WTC11 (cell line): ENCODE results near the gene HHIP. TPM values are rescaled to one million over a fixed set of nuclear protein-coding genes. Genes with fewer than 3 reads are reported as not detected.
A peak's percentile ranks its signal among the peaks of the same experiment; 100 is the strongest.

ENCODE experiments used
- ATAC-seq: fragments of 200-7000 bp; cut with Tn5 transposase; 2 replicates; pipeline ENCODE4 v1.10.0; 2021; ENCODE audit warnings: mild to moderate bottlenecking, moderate library complexity
- CTCF ChIA-PET: fragments of 300-600 bp; sonication (Branson Sonifier 250); formaldehyde crosslinking; loops from one replicate; lab custom pipeline; 2021; ENCODE audit warnings: antibody characterized with exemption; lab: Charles Lee
- POLR2A ChIA-PET: fragments of 350-600 bp; sonication (Branson Sonifier 250); formaldehyde crosslinking; loops from one replicate; lab custom pipeline; 2021; ENCODE audit warnings: antibody characterized with exemption; lab: Charles Lee
- DNase-seq: peaks from one replicate; pipeline ENCODE4 v3.0.0; 2021; ENCODE audit warnings: low spot score
- H3K27ac Mint-ChIP-seq: 2 replicates; pipeline ENCODE4 v1.8.0; 2021; ENCODE audit warnings: mixed read lengths
- H3K27me3 Mint-ChIP-seq: 2 replicates; pipeline ENCODE4 v1.8.0; 2021; ENCODE audit warnings: low read depth, mild to moderate bottlenecking, moderate library complexity, mixed read lengths
- H3K36me3 Mint-ChIP-seq: 2 replicates; pipeline ENCODE4 v1.8.0; 2021; ENCODE audit warnings: mixed read lengths
- H3K4me1 Mint-ChIP-seq: 2 replicates; pipeline ENCODE4 v1.8.0; 2022; ENCODE audit warnings: mixed read lengths
- H3K4me3 Mint-ChIP-seq: 2 replicates; pipeline ENCODE4 v1.8.0; 2021; ENCODE audit warnings: mild to moderate bottlenecking, moderate library complexity, mixed read lengths
- H3K9me3 Mint-ChIP-seq: 2 replicates; pipeline ENCODE4 v1.8.0; 2021; ENCODE audit warnings: mixed read lengths
- ARID4B ChIP-seq: sonication (generic); formaldehyde crosslinking; IDR thresholded peaks from 2 replicates; pipeline ENCODE4 v1.8.0; 2023; ENCODE audit warnings: missing genetic modification reagents, mild to moderate bottlenecking, borderline replicate concordance
- ELF4 ChIP-seq: sonication (generic); formaldehyde crosslinking; IDR thresholded peaks from 2 replicates; pipeline ENCODE4 v1.8.1; 2022; ENCODE audit warnings: low read depth, mild to moderate bottlenecking, moderate library complexity, missing genetic modification reagents
- ERG ChIP-seq: fragments of 250-450 bp; sonication (Bioruptor Pico); IDR thresholded peaks from 2 replicates; pipeline ENCODE4 v1.8.0; 2021; ENCODE audit warnings: mild to moderate bottlenecking
- FOXP1 ChIP-seq: sonication (generic); formaldehyde crosslinking; IDR thresholded peaks from 2 replicates; pipeline ENCODE4 v1.8.0; 2022; ENCODE audit warnings: missing genetic modification reagents, mild to moderate bottlenecking, moderate library complexity, borderline replicate concordance
- NR3C1 ChIP-seq: sonication (generic); formaldehyde crosslinking; conservative IDR thresholded peaks from 2 replicates; pipeline ENCODE4 v1.8.1; 2023; ENCODE audit warnings: low read depth, mild to moderate bottlenecking, missing genetic modification reagents
- RORB ChIP-seq: fragments of 250-450 bp; sonication (Bioruptor Pico); IDR thresholded peaks from 2 replicates; pipeline ENCODE4 v1.9.0; 2021; ENCODE audit warnings: mild to moderate bottlenecking
- SMAD3 ChIP-seq: sonication (generic); formaldehyde crosslinking; IDR thresholded peaks from 2 replicates; pipeline ENCODE4 v1.8.0; 2022; ENCODE audit warnings: missing genetic modification reagents, mild to moderate bottlenecking, borderline replicate concordance
- total RNA-seq: library from RNA; stranded (reverse); gene quantifications from 3 replicates; pipeline ENCODE4 v1.2.3, GENCODE V29; 2021
- TF ChIP-seq, protein P1 (sequence below): sonication (generic); formaldehyde crosslinking; IDR thresholded peaks from 2 replicates; pipeline ENCODE4 v1.8.1; 2023; ENCODE audit warnings: mild to moderate bottlenecking, missing genetic modification reagents, moderate library complexity
- TF ChIP-seq, protein P2 (sequence below): fragments of 200-600 bp; IDR thresholded peaks from 2 replicates; pipeline ENCODE4 v1.8.0; 2022; ENCODE audit warnings: antibody characterized with exemption
- TF ChIP-seq, protein P3 (sequence below): fragments of 250-450 bp; sonication (Bioruptor Pico); conservative IDR thresholded peaks from 2 replicates; pipeline ENCODE4 v1.9.0; 2021; ENCODE audit warnings: mild to moderate bottlenecking

Gene HHIP
- total RNA-seq, 1 experiment from 2014 or later = 0.22 TPM

DNA sequence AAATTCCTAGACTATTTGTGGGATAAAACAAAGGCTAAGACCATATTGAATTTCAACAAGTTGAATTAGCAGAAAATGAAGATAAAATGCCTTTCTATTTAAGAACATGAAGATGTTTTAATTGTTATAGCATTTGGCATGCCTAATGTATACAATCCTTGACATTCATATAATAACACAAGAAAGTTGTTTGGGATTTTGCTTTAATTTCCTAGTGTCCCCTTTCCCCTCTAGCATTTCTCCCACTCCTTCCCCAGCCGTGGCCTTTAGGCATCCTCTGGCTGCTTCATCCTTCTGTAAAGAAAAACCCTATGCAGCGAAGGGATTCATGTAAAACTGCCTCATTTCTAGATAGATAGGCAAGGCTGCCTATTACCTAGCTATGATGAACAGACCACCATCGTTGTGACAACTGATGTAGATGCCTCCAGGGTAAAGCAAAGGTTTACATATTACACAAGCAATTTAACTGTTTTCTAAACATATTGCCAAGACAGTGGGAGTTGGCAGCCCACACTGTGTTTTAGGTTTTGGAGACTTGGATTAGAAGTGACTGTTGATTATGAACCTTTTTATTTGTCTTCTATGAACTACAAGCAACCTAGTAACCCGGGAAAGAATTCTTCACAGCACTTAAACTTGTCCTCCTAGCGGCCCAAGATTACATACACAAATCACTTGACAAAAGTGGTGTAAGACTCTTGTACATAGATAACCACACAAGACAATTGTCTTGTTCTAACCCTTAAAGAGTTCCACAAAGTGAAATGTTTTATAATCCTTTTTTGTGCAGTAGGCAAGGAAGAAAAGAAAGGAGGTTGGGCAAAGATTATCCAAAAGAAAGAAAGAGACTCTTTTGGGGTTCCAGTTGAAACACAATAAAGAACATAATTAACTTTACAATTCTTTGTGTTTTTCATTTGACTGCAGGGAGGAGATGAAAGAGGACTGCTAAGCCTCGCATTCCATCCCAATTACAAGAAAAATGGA is 59.9 kb downstream of the HHIP start (continued):
- TF ChIP-seq, protein P1, sequence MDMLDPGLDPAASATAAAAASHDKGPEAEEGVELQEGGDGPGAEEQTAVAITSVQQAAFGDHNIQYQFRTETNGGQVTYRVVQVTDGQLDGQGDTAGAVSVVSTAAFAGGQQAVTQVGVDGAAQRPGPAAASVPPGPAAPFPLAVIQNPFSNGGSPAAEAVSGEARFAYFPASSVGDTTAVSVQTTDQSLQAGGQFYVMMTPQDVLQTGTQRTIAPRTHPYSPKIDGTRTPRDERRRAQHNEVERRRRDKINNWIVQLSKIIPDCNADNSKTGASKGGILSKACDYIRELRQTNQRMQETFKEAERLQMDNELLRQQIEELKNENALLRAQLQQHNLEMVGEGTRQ (CRISPR knock-in tag) = no peak
- TF ChIP-seq, protein P2, sequence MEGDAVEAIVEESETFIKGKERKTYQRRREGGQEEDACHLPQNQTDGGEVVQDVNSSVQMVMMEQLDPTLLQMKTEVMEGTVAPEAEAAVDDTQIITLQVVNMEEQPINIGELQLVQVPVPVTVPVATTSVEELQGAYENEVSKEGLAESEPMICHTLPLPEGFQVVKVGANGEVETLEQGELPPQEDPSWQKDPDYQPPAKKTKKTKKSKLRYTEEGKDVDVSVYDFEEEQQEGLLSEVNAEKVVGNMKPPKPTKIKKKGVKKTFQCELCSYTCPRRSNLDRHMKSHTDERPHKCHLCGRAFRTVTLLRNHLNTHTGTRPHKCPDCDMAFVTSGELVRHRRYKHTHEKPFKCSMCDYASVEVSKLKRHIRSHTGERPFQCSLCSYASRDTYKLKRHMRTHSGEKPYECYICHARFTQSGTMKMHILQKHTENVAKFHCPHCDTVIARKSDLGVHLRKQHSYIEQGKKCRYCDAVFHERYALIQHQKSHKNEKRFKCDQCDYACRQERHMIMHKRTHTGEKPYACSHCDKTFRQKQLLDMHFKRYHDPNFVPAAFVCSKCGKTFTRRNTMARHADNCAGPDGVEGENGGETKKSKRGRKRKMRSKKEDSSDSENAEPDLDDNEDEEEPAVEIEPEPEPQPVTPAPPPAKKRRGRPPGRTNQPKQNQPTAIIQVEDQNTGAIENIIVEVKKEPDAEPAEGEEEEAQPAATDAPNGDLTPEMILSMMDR = no peak
- no peak for TF ChIP-seq ARID4B (CRISPR knock-in tag)
- TF ChIP-seq, protein P3, sequence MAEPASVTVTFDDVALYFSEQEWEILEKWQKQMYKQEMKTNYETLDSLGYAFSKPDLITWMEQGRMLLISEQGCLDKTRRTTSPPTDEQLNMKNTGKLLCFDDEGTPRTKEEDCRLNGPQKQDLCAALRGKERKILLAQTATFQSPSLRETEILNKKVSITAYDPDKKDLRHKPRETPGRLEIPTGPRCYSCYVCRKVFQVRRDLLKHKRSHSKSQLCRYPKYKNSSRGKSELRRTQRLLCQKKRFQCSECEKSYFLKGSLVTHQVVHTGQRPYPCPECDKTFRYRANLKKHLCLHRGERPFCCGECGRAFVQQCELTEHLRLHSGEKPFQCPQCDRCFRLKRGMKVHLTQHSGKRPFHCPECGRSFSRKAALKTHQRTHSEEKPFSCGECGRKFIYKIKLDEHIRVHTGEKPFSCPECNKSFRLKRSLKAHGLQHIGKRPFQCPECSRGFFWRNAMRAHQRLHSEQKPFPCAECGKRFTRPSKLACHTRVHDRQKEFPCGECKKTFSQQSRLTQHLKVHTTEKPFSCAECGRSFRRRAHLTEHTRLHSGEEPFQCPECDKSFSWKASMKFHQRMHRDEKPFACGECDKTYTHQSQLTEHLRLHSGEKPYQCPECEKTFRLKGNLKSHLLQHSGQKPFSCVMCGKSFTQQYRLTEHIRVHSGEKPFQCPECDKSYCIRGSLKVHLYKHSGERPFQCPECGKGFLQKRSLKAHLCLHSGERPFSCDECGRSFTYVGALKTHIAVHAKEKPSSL (CRISPR knock-in tag) = no peak
- TF ChIP-seq NR3C1 (CRISPR knock-in tag) = no peak
- TF ChIP-seq, all 79 proteins: peak for 0

DNA sequence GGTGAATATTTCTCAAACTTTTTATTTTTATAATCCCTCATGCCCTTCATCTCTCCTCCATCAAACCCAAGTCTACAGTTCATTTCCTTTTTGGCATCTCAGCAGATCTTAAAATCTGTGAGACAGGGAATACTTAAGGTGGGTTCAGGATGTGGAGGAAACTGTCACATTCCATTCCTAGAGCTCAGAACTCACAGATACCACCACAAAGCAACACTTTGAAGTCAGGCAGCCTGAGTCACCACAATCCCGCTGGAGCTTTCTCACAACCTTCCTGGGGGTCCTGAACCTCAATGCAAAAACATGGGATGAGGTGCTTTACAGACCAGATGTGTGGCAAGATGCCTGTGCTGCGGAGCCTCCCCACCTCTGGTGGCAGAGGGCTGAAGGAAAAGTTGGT is 63.2 kb downstream of the HHIP start:
- peaks cover 4% of the 10 kb centered on the region; the same call in 1 of the 2 replicates for H3K9me3 Mint-ChIP-seq

More for the DNA sequence above, 63.2 kb downstream of the HHIP start:
- Mint-ChIP-seq H3K27ac (no peak overlapping the region), H3K36me3 (no peaks in the 10 kb centered on the region), H3K4me3 (no peak overlapping the region), H3K4me1 (peaks cover 27% of the 10 kb centered on the region), H3K27me3 (no peaks in the 10 kb centered on the region)
- no peak for TF ChIP-seq FOXP1 (CRISPR knock-in tag)
- TF ChIP-seq ERG (CRISPR knock-in tag) = no peak
- TF ChIP-seq SMAD3 (CRISPR knock-in tag) = no peak
- no peak for TF ChIP-seq ELF4 (CRISPR knock-in tag)
- TF ChIP-seq RORB (CRISPR knock-in tag) = no peak
- 0 out of 2 replicates have a peak, but pooled peaks have one; percentile 24 for ATAC-seq
- no peak for DNase-seq
- CTCF ChIA-PET = no interaction called here
- POLR2A ChIA-PET = no interaction called here
